Osteoblast (primary cell): Measurements from ENCODE around the gene NRG2. TPM values are rescaled to one million over a fixed set of nuclear protein-coding genes. Genes with fewer than 3 reads are reported as not detected.

ENCODE experiments used
- DNase-seq: peaks from one replicate; pipeline ENCODE4 v3.0.0; 2011; ENCODE audit warnings: low spot score, mixed read lengths; ENCODE audit not compliant: insufficient read length; ENCODE audit errors: missing footprints
- H2AFZ ChIP-seq: 2 replicates; pipeline ENCODE4 v1.6.0; 2011; ENCODE audit warnings: mild to moderate bottlenecking, low read length
- H3K27ac ChIP-seq: 2 replicates; pipeline ENCODE4 v1.5.1; 2011; ENCODE audit warnings: mild to moderate bottlenecking, low read depth, low read length, moderate library complexity
- H3K27me3 ChIP-seq: 2 replicates; pipeline ENCODE4 v1.6.0; 2012; ENCODE audit warnings: mild to moderate bottlenecking, control low read depth, inconsistent platforms, low read length, moderate library complexity; ENCODE audit not compliant: insufficient read depth
- H3K36me3 ChIP-seq: 2 replicates; pipeline ENCODE4 v1.5.1; 2011; ENCODE audit warnings: mild to moderate bottlenecking, low read length, control low read depth, moderate library complexity; ENCODE audit not compliant: insufficient read depth
- H3K4me1 ChIP-seq: 2 replicates; pipeline ENCODE4 v1.5.1; 2011; ENCODE audit warnings: mild to moderate bottlenecking, low read length, control low read depth, moderate library complexity; ENCODE audit not compliant: insufficient read depth
- H3K4me2 ChIP-seq: 2 replicates; pipeline ENCODE4 v1.6.0; 2011; ENCODE audit warnings: mild to moderate bottlenecking, low read length; ENCODE audit not compliant: insufficient read depth
- H3K4me3 ChIP-seq: fragments of 200-600 bp; sonication (generic); 3 replicates; pipeline ENCODE4 v1.5.1; 2012; ENCODE audit warnings: mild to moderate bottlenecking, low read length, inconsistent platforms; ENCODE audit not compliant: insufficient read depth
- H3K79me2 ChIP-seq: 2 replicates; pipeline ENCODE4 v1.6.0; 2012; ENCODE audit warnings: mild to moderate bottlenecking, low read length, control low read depth, inconsistent platforms; ENCODE audit not compliant: insufficient read depth
- H3K9me3 ChIP-seq: 2 replicates; pipeline ENCODE4 v1.5.1; 2011; ENCODE audit warnings: low read depth, low read length, control low read depth
- H4K20me1 ChIP-seq: 2 replicates; pipeline ENCODE4 v1.6.0; 2012; ENCODE audit warnings: mild to moderate bottlenecking, low read length, control low read depth; ENCODE audit not compliant: insufficient read depth
- CTCF ChIP-seq: IDR thresholded peaks from 2 replicates; pipeline ENCODE4 v1.5.1; 2011; ENCODE audit warnings: mild to moderate bottlenecking, low read depth, low read length, moderate library complexity; ENCODE audit errors: extremely low read depth
- small RNA-seq: library from RNA; depleted of rRNA; stranded (forward); fragments of <200 nt; gene quantifications from one replicate; pipeline ENCODE3, GENCODE V24; 2012
- total RNA-seq: library from RNA; depleted of rRNA; stranded (reverse); fragments of >200 nt; gene quantifications from 2 replicates; pipeline ENCODE4 v1.2.3, GENCODE V29; 2012

NRG2 gene
- total RNA-seq, 1 donor, result 0.72 TPM

GRCh38 chr5:139797335-139797734 is 245.8 kb downstream of the NRG2 start:
- no peaks in the 10 kb centered on the region for H4K20me1 ChIP-seq
- TF ChIP-seq CTCF, result no peak
- peaks cover 71% of the 10 kb centered on the region for H3K27me3 ChIP-seq
- no peaks in the 10 kb centered on the region for H3K9me3 ChIP-seq
- no peak overlapping the region for H3K4me2 ChIP-seq
- H2AFZ ChIP-seq, result no peak overlapping the region
- no peak overlapping the region for H3K27ac ChIP-seq
- no peaks in the 10 kb centered on the region for H3K36me3 ChIP-seq
- DNase-seq, result peak; percentile 73
- no peaks in the 10 kb centered on the region for H3K4me1 ChIP-seq
- H3K79me2 ChIP-seq, result no peaks in the 10 kb centered on the region
- no peak overlapping the region for H3K4me3 ChIP-seq

Small RNA genes lying within 50 kb of the gene (small RNA-seq; reads per million reads assigned to genes)
- gene RF00019, result not detected

Other genes with a start within 250 kb of the NRG2 start
- gene PSD2, start 247.5 kb downstream of the NRG2 start, total RNA-seq, result 0.29 and 0.36 TPM in 2 replicates
- 29.7 and 30.1 TPM in 2 replicates for gene PURA, start 70.8 kb upstream of the NRG2 start, total RNA-seq
- gene IGIP, start 82.6 kb upstream of the NRG2 start, total RNA-seq, result 10.5 and 13.0 TPM in 2 replicates
- gene CYSTM1, start 131.9 kb upstream of the NRG2 start, total RNA-seq, result 24.2 and 27.9 TPM in 2 replicates